ENCODE data around the gene DNAJB1. TPM values are rescaled to one million over a fixed set of nuclear protein-coding genes. Genes with fewer than 3 reads are reported as not detected.

DNAJB1 gene
- total and polyA plus RNA-seq, 2 of the 13 experiments (the other 11 are each of a cell fraction or from before 2014, with no cell fraction given) = 87.5 to 97.3 TPM

- TF ChIP-seq CREM (IDR thresholded peaks at IDR 0.05) (peak; percentile 67; the same call in 1 of the 2 replicates), CREM (CRISPR knock-in tag; IDR thresholded peaks at IDR 0.05) (no peak), ASH2L (IDR thresholded peaks at IDR 0.05; ENCODE audit: insufficient read length, low read depth, low read length) (peak; percentile 54), CBX5 (CRISPR knock-in tag; IDR thresholded peaks at IDR 0.05; ENCODE audit: borderline replicate concordance) (no peak; the same call in 1 of the 2 replicates), MTA3 (CRISPR knock-in tag; IDR thresholded peaks at IDR 0.05) (no peak), XRCC5 (optimal IDR thresholded peaks at IDR 0.05; ENCODE audit: low read length) (no peak), NCOA5 (CRISPR knock-in tag; IDR thresholded peaks at IDR 0.05) (no peak), MNT (IDR thresholded peaks at IDR 0.05) (peak; percentile 41; the same call in 1 of the 2 replicates), NFE2L2 (IDR thresholded peaks at IDR 0.05; ENCODE audit: low read length) (peak; percentile 58; the same call in 1 of the 2 replicates), ZNF326 (CRISPR knock-in tag; IDR thresholded peaks at IDR 0.05; ENCODE audit: borderline replicate concordance) (no peak), SNRNP70 (IDR thresholded peaks at IDR 0.05; ENCODE audit: low read depth, low read length) (no peak), ARNT2 (CRISPR knock-in tag; IDR thresholded peaks at IDR 0.05; ENCODE audit: low read depth) (no peak), TGIF2 (CRISPR knock-in tag; IDR thresholded peaks at IDR 0.05) (no peak; the same call in 1 of the 2 replicates), ZNF256 (CRISPR knock-in tag; conservative IDR thresholded peaks at IDR 0.05) (no peak), HDAC6 (IDR thresholded peaks at IDR 0.05; ENCODE audit: low read depth, low read length) (no peak), ZNF607 (CRISPR knock-in tag; IDR thresholded peaks at IDR 0.05; ENCODE audit: borderline replicate concordance) (0 out of 2 replicates have a peak, but pooled peaks have one; percentile 21), ZNF512B (CRISPR knock-in tag; IDR thresholded peaks at IDR 0.05; ENCODE audit: borderline replicate concordance) (no peak; the same call in 1 of the 2 replicates), DBP (CRISPR knock-in tag; IDR thresholded peaks at IDR 0.05; ENCODE audit: not compliant biosample characterization) (no peak), ZNF629 (CRISPR knock-in tag; conservative IDR thresholded peaks at IDR 0.05) (0 out of 2 replicates have a peak, but pooled peaks have one; percentile 15), ATRX (CRISPR knock-in tag; IDR thresholded peaks at IDR 0.05; ENCODE audit: borderline replicate concordance) (no peak), TAF15 (IDR thresholded peaks at IDR 0.05; ENCODE audit: low read depth, low read length, poor library complexity, severe bottlenecking) (no peak), MAF1 (CRISPR knock-in tag; IDR thresholded peaks at IDR 0.05; ENCODE audit: borderline replicate concordance) (no peak), TCF12 (IDR thresholded peaks at IDR 0.05) (no peak), TCF12 (CRISPR knock-in tag; IDR thresholded peaks at IDR 0.05) (no peak), FOXM1 (CRISPR knock-in tag; IDR thresholded peaks at IDR 0.05) (no peak), NCOA2 (CRISPR knock-in tag; IDR thresholded peaks at IDR 0.05) (peak; percentile 93), TBX2 (CRISPR knock-in tag; IDR thresholded peaks at IDR 0.05; ENCODE audit: borderline replicate concordance) (peak; percentile 71), RXRB (CRISPR knock-in tag; IDR thresholded peaks at IDR 0.05; ENCODE audit: borderline replicate concordance) (peak; percentile 86)
Measured at GRCh38 chr19:14519860-14520407, 1.7 kb upstream of the DNAJB1 start (continued).
